Umbilical cord (tissue), 2 donors: ENCODE results near the gene DHDH. TPM values are rescaled to one million over a fixed set of nuclear protein-coding genes. Genes with fewer than 3 reads are reported as not detected.

Experiments
- DNase-seq: peaks from one replicate; pipeline ENCODE4 v3.0.0-alpha.2; 2015; ENCODE audit warnings: low spot score
- total RNA-seq: library from RNA; depleted of rRNA; stranded (reverse); fragments of >200 nt; gene quantifications from one replicate; pipeline ENCODE4 v1.2.3, GENCODE V29; 2014; ENCODE audit warnings: low replicate concordance; ENCODE audit not compliant: insufficient read depth

Gene DHDH
- total RNA-seq, 1 donor from 2014 or later, result not detected

DNA sequence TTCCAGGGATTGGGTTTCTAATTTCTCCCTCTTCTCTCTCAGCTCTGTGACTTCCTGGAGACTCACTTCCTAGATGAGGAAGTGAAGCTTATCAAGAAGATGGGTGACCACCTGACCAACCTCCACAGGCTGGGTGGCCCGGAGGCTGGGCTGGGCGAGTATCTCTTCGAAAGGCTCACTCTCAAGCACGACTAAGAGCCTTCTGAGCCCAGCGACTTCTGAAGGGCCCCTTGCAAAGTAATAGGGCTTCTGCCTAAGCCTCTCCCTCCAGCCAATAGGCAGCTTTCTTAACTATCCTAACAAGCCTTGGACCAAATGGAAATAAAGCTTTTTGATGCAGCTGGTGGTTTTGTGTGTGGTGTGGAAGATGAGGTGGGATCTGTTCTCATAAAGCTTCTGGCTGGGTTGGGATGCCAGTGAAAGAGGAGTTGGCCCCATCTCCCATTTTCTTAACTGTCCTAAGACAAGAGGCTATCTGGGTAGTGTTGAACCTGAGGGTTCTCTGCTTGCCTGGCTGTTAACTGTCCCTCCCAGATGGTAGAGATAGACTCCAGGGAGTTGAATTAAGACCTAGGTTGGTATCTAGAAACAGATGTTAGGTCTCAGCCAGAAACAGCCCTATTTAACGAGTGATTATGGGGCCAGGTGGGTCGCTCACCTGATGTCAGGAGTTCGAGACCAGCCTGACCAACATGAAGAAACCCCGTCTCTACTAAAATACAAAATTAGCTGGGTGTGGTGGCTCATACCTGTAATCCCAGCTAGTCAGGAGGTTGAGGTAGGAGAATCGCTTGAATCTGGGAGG, 33.2 kb downstream of the DHDH start:
- no peak for DNase-seq

DNA sequence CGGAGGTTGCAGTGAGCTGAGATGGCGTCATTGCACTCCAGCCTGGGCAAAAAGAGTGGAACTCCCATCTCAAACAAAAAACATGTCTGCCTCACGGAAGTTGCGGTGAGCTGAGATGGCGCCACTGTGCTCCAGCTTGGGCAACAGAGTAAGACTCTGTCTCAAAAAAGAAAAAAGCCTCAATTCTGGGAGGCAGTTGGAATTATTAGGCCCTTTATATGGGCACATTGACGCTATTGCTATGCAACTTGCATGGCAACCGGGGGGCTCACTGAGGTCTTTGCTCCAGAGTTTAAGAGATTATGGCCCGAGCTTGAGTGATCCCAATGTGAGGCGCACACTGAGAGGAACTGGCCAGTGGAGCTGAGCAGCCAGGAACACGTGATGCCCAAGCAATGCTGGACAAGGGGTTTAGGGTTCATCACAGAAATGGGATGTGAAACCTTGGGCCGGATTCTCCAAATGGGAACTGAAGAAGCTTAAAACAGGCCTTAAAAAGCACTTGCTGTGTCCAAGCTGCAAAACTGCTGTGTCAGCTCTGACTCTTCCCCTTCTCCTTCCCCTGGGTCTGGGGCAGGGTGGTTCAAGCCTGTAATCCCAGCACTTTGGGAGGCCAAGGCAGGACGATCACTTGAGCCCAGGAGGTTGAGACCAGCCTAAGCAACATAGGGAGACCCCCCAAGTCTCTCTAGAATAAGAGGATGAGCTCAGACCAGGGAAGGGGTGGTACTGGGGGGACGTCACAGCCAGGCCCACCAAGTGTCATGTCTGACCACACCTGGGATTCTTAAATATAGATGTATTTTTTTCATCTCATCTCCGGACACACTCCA, 34.1 kb downstream of the DHDH start:
- DNase-seq, result peak; percentile 82

DNA sequence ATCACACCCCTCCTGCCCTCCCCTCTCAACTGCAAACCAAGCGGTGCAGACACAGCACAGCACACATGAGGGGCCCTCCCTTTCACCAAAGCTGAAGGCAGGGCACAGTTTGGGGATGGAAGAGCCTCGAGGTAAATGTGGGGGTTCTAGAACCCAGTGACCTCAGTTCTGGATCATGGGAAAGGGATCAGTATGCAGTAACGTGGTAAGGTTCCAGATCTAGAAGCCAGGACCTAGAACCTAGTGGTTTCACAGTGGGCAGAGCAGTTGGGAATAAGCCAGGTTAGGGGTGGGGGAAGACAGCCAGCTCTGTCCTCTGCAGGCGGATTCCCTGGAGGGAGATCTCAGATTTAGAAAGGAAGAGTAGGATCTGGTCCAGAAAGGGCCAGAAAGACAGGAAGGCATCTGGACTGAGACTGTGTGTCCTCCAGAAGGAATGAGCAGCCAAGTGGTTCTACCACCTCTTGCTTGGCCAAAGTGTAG, 34.7 kb downstream of the DHDH start:
- no peak for DNase-seq

DNA sequence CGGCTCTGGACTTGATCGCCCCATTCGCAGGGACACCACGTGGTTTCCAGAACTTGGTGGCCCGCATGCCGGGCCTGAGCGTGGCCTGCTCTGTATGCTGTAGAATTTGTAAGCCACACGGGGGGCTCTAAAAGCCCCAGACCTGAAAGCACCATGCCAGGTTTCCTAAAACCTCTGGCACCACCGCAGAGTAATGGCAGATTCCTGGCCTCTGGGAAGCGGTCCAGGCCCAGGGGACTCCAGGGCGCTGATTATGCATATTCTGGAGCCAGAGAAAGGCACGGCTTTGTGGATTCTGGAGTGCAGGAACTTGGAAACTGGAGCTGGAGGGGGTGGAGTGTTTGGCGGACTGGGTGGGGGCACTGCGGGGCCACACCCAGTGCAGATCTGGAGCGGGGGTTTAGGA, 35.3 kb downstream of the DHDH start:
- no peak for DNase-seq

DNA sequence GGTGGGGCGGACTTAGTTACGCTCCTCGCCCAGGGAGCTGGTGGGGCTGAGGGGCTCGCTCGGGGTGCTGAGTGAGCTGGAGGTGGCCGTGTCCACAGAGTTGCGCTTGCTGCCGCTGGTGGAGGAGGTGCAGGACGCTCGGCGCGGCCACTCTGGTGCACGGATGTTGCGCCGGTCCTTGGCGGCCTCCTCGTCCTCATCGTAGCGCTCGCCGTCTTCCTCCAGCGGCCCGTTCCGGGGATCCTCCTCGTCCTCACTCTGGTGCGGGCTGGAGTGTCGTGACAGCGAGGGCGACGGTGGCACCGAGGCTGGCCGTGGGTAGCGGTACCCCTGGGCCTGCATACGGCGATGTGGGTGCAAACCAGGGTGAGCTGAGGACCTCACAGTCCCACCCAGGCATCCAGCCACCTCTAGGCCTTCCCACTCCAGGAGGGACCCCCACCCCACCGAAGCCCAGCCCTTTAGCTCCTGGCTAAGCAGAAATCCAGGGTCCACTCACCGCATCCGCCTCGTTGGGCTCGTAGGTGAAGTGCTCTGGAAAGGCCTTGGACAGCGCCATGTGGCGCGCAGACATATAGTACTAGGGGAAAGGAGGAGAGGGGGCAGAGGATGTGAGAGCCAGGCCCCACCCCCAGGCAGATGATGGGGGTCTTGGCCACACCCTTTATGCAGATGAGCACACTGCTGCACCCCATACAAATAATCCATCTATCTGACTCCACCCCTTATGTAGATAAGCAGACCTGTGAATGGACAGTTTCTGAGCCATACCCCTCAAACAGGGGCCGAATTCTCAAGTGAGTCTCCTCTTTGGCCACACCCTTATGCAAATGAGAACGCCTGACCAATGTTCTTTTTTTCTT, 36.0 kb downstream of the DHDH start:
- DNase-seq, result no peak

DNA sequence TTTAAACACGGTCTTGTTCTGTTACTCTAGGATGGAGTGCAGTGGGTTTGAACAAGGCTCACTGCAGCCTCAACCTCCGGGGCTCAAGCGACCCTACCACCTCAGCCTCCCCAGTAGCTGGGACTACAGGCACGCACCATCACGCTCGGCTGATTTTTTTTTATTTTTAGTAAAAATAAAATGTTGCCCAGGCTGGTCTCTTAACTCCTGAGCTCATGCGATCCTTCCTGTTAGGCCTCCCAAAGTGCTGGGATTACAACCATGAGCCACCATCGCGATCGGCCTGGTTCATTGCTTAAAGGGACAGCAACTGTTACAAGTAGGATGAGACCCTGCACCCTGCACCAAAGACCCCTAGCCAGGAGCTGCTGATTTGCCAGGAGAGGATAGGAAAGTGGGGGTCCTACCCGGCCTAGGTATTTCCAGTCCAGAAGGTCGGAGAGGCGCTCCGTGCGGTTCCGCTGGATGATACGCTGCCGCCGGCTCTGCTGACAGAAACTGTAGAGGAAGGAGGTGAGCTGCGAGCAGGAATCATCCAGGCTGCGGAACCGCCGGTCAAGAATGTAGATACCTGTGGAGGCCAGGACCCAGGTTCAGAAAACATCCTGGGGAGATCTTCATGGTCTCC, 36.8 kb downstream of the DHDH start:
- DNase-seq, result no peak

DNA sequence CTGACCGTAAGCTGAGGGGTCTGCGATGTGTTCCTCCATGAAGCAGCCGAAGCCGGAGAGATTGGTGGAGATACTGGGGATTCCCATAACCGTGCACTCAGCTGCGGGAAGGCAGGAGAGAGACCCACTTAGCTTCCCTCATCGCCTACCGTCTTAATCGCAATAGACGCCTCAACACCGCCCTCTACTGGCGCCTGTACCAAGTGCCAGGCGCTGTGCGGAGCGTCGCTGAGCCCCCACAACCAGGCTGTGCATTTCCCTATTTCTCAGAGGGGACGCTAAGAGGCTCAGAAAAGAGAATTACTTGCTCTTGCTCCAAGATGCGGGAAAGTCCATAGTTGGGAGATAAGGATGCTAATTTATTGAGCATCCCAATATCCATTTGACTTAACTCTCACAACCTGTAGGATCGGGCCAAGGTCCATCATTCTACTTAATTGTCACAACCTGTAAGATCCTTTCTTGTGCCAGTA, 37.5 kb downstream of the DHDH start:
- peak; percentile 79 for DNase-seq

DNA sequence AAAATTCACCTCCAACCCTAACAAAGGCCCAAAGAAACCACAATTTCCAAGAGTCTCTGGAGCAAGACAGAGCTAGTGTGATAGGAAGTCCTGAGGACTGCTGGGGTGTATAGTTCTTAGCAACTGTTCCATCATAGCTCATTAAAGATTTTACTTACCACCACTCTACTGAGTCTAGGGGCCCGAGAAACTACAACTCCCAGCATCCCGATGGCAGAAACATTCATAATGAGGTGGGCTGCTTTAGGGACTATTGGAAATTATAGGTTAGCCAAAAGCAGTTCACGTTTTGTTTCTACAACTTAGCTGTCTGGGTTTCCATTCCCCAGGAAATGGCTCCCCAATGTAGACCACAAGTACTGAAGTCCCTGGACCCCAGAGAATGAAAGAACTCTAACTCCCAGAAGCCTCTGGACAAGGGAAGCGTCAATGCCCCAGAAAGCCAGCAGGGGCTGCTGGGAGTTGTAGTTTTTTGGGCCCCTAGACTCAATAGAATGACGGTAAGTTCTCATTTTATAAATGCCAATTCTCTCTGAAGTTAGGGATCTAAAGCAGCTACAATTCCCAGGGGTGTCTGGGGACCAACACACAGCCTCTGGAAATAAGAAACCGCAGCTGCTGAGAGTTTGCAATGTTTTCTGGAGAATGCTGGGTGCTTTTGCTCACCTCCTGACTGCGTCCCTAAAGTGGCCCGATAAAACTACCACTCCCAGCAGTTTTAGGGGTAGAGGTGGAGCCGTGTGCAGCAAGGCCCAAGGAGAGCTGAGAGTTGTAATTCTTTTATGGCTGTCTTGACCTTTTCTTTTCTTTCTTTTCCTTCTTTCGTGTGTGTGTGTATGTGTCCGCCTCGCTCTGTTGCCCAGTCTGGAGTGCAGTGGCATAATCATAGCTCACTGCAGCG, 42.7 kb downstream of the DHDH start:
- DNase-seq, result no peak

DNA sequence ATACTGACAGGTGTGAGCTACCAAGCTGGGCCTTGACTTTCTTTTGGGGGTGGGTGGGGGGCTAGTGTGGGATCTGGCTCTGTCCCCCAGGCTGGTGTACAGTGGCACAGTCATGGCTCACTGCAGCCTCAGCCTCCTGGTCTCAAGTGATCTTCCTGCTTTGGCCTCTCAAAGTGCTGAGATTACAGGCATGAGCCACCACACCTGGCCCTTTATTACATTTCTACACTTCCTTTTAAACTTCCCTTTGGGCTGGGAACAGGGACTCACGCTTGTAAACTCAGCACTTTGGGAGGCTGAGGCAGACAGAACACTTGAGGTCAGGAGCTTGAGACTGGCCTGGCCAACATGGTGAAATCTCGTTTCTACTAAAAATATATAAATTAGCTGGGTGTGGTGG, 43.6 kb downstream of the DHDH start:
- no peak for DNase-seq

DNA sequence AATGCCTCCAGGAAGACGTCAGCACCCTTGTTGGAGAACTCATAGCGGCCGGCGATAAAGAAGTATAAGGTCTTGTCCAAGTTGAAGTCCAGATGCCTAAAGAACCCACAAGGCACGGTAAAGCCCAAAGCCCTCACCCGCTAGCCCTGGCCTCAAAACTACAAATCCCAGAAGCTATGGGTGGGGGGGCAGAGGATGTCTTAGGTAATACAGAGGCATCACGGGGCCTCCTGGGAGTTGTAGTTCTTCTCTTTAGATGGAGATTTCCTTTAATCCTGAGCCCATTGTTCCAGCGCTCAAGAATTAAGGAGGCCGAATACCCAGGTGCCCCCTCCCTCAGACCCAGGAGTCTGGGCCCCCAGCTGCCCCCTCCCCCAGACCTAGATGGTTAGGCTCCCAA, 48.8 kb downstream of the DHDH start:
- no peak for DNase-seq

DNA sequence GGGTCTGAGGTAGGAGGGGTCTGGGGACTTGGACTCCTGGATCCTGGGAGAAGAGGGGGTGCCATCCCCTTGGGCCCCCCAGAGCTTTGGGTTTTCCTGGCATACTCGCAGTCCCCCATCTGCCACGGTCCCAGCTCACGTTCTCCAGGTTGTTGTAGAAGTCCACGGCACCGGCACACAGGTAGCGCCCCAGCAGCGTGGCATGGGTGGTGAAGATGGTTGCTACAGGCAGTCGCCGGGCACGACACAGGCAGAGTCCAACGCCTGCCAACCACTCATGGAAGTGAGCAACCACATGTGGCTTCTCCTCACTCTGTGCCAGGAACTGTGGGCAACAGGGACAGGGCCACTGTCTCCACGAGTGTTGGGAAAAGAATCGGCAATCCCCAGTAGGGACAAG, 52.2 kb downstream of the DHDH start:
- DNase-seq, result no peak

DNA sequence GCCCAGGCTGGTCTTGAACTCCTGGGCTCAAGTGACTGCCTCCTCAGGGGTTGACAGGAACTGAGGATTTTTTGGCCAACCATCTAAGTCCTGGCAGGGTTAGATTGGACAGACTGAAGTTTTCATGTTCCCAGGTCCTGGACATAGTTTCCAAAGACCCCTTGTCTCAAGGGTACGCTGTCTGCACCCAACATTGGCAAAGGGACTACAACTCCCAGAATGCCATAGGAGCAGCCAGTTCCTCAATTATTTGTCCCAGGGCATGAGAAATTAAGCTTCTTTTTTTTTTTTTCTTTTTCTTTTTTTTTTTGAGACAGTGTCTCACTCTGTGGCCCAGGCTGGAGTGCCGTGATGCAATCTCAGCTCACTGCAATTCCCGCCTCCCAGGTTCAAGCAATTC, 52.7 kb downstream of the DHDH start:
- DNase-seq, result no peak

DNA sequence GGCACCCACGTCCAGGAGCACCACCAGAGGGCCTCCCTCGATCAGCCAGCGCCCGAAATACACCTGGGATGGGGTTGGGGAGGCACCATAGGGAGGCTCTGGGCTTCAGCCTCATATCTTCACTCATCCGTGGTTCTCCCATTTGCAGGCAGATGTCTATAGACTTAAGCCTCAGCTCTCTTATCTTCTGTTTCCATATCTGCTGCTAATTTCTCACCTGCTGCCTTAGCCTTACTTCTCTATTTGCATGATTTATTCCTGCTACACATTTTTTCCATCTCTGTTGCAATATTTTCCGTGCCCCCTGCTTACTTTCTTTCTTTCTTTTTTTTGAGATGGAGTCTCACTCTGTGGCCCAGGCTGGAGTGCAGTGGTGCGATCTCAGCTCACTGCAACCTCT, 53.8 kb downstream of the DHDH start:
- DNase-seq, result no peak

DNA sequence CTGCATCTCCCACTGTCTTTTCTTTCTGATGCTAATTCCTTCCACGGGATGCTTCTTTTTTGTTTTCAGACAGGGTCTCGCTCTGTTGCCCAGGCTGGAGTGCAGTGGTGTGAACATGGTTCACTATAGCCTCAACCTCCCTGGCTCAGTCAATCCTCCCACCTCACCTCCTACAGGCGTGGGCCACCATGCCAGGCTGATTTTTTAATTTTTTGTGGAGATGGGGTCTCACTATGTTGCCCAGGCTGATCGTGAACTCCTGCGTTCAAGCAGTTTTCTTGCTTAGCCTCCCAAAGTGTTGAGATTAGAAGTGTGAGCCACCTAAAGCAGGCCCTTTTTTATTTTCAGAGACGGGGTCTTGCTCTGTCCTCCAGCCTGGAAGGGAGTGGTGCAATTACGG, 54.8 kb downstream of the DHDH start:
- DNase-seq, result no peak

DNA sequence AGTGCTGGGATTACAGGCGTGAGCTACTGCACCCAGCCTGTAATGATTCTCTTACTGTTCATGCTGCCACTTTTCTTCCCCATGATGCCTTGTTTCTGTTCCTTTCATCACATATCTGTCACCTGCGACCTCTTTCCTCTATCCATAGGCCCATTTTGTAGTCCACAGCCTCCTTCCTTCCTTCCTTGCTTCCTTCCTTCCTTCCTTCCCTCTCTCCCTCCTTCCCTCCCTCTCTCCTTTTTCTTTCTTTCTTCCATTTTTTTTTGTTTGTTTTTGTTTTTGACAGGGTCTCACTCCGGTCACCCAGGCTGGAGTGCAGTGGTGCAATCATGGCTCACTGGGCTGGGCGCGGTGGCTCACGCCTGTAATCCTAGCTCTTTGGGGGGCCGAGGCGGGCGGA, 55.4 kb downstream of the DHDH start:
- DNase-seq, result no peak

DNA sequence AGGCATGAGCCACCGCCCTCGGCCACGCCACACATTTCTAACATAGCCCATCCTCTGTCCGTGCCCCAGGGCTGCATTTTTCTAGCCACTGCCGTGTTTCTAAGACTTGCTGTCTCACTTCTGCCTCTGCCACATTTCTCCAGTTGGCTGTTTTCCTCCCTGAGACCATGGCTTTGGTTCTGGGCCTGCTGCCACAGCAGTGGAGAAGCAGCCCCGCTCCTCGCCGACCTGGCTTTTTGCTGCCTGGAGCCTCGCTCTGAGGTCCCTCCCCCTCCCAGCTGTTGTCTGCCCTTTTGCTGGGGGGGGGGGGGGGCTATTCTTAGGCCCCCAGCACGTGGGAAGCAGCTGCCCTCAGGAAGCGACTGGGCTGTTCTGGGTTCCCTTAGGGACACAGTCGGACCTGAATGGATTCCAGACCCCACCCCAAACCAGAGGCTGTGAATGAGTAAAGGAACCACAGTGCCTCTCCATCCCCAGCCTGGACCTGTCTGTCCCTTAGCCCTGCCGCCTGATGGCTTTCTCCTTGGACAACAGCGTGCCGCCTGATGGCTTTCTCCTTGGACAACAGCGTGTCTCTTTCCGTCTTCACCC, 56.3 kb downstream of the DHDH start:
- DNase-seq, result no peak

DNA sequence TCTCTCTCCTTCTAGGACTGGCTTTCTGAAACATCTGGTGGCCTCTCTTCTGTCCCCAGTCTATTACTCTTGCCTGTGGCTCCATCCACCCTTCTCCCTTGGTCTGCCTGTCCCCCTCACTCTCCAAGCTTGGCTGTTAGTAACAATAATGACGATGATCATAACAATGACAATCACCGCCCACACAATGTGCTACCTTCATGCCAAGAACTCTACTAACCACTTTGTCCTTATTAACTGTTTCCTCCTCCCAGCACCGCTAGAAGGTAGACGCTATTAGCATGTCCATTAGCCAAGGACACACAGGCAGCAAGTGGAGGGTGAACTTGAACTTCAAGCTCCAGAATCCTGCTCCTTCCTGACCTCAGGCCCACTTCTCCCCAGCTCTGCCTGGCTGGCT, 56.9 kb downstream of the DHDH start:
- DNase-seq, result no peak

DNA sequence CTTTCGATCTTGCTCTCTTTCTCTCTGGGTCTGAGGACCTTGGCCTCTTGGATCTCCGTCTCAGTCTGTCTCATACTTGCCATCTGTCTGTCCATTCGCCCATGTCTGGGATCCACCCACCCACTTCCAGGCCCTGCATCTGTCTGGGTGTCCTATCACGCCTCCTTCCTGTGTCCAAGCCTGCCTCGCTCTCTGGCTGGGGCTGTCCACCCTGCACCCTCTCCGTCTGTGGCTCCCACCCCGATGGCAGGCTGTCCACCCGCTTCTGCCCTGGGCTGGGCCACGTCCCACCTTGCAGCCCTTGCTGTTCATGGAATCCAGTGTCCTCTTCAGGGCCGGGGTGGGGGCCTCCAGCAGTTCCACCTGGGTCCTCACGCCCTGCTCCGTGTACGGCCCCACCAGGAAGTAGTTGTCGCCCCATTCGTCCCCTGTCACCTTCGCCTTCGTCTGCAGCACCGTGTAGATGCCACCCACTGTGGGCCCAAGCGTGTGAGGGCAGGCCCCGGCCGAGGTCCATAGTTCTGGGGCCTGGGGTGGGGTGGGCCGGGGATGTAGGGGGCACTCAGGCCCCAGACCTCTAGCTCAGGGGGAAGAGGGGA, 57.6 kb downstream of the DHDH start:
- DNase-seq, result no peak

DNA sequence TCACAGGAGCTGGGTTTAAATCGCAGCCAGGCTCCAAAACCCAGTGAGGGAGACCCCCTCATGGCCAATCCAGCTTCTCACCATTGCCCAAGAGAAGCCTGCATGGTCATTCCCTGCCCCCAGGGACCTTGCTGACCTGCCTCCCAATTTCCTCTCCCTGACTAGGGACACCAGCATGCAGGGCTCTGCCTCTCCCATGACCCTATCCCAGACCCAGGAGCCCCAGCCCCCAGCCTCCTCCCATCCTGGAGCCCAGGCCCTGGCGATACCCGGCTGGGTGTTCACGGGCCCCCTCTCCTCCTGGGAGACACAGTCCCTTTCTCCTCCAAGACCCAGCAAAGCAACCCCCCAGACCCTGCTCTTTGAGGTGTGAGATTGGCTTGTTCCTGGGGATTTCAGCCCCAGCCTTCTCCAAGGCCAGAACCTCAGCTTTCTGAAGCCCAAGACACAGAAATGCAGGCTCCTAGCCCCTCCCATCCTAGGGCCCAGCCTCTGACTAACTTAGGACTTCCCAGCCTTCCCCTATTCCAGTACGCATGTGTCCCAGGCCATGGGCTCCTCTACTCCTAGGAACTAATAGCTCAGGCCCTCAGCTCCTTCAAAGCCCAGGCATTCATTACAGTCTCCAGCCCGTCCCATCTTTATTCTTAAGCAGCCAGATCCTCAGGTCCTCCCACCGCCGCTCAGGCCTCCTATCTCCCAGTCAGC, 58.5 kb downstream of the DHDH start:
- DNase-seq, result peak; percentile 90
